Natural killer cell (primary cell): ENCODE data around the gene ADIPOR2. TPM values are rescaled to one million over a fixed set of nuclear protein-coding genes. Genes with fewer than 3 reads are reported as not detected.
"Not testable (repeated sequence)": the region's sequence is repeated elsewhere in the genome, so short reads cannot be mapped to it uniquely, and the experiment has no call there.

ENCODE experiments used
- ATAC-seq, 3 donors: fragments of 150-1000 bp in 2 of 3; fragments of 200-7000 bp in 1 of 3; cut with Tn5 transposase; 1 replicate in 1 of 3; 2 replicates in 2 of 3; pipeline ENCODE4 v1.10.0; 2021; ENCODE audit warnings: mild to moderate bottlenecking in 2 of 3, moderate library complexity in 2 of 3
- DNase-seq, 2 donors: peaks; one replicate each; pipeline versions ENCODE4 v3.0.0 to v3.0.0-alpha.2; 2013 to 2021; ENCODE audit warnings: mixed read lengths in 1 of 2
- H3K27ac ChIP-seq: one replicate; pipeline ENCODE4 v1.5.1; 2013; ENCODE audit warnings: mild to moderate bottlenecking, low read length
- H3K27me3 ChIP-seq: one replicate; pipeline ENCODE4 v1.6.1; 2013; ENCODE audit warnings: low read length; ENCODE audit not compliant: control insufficient read depth, insufficient read depth
- H3K36me3 ChIP-seq: one replicate; pipeline ENCODE4 v1.6.1; 2013; ENCODE audit warnings: low read length; ENCODE audit not compliant: control insufficient read depth, insufficient read depth
- H3K4me1 ChIP-seq: one replicate; pipeline ENCODE4 v1.6.1; 2013; ENCODE audit warnings: low read length; ENCODE audit not compliant: control insufficient read depth, insufficient read depth
- H3K4me3 ChIP-seq: one replicate; pipeline ENCODE4 v1.5.1; 2013; ENCODE audit warnings: low read length
- H3K9me3 ChIP-seq: one replicate; pipeline ENCODE4 v1.6.1; 2013; ENCODE audit warnings: low read length; ENCODE audit not compliant: control insufficient read depth, insufficient read depth
- H3K27ac Mint-ChIP-seq, 2 donors: one replicate each; pipeline ENCODE4 v1.8.0; 2022; ENCODE audit warnings: mild to moderate bottlenecking in 2 of 2, mixed read lengths in 2 of 2, moderate library complexity in 1 of 2
- H3K27me3 Mint-ChIP-seq, 2 donors: one replicate each; pipeline ENCODE4 v1.8.0; 2022; ENCODE audit warnings: low read depth in 2 of 2, mixed read lengths in 2 of 2
- H3K36me3 Mint-ChIP-seq: one replicate; pipeline ENCODE4 v1.8.0; 2022; ENCODE audit warnings: mixed read lengths
- H3K4me1 Mint-ChIP-seq, 2 donors: one replicate each; pipeline ENCODE4 v1.8.0; 2022; ENCODE audit warnings: mixed read lengths in 2 of 2
- H3K4me3 Mint-ChIP-seq: one replicate; pipeline ENCODE4 v1.8.0; 2022; ENCODE audit warnings: mild to moderate bottlenecking, moderate library complexity, mixed read lengths
- H3K9me3 Mint-ChIP-seq, 2 donors: one replicate each; pipeline ENCODE4 v1.8.0; 2022; ENCODE audit warnings: mixed read lengths in 2 of 2
- CTCF ChIP-seq: fragments of 200-600 bp; IDR thresholded peaks from one replicate; pipeline ENCODE4 v1.8.0; 2022; ENCODE audit warnings: antibody characterized with exemption
- WGBS: methylation state at CpG from one replicate; pipeline ENCODE4 v1.1.7; 2013; ENCODE audit warnings: missing lambda C conversion rate; ENCODE audit not compliant: insufficient coverage; 5-methylcytosine and 5-hydroxymethylcytosine counted together
- intact Hi-C: fragments of 100-400 bp; cut with micrococcal nuclease; formaldehyde crosslinking; loops from one replicate; pipeline ENCODE4 v1.14.2; 2022
- total RNA-seq, 4 donors: library from RNA; stranded (reverse); fragments of 120-200 nt in 1 of 4; gene quantifications; one replicate each; pipeline versions ENCODE4 v1.2.3 to v1.2.4, GENCODE V29; 2013 to 2022

ADIPOR2 gene
- total RNA-seq, 3 donors from 2014 or later (not counting 1 experiment from before 2014, with no cell fraction given), result 38.6 to 48.3 (median 44.0) TPM

- H3K9me3 ChIP-seq, H3K9me3 Mint-ChIP-seq, ATAC-seq, H3K4me3 ChIP-seq, H3K36me3 Mint-ChIP-seq, H3K27me3 ChIP-seq, H3K36me3 ChIP-seq, H3K4me1 ChIP-seq, DNase-seq, H3K4me3 Mint-ChIP-seq, intact Hi-C loops, H3K27me3 Mint-ChIP-seq, H3K27ac ChIP-seq: not testable (repeated sequence)
- WGBS, result 97% methylated on average over 5 of the region's 5 CpGs
- Mint-ChIP-seq H3K27ac (peak overlapping the region; percentile 45 to 58), H3K4me1 (peaks cover 73 to 80% of the 10 kb centered on the region in 2 donors)
Measured at GRCh38 chr12:1712852-1713251, 22.0 kb downstream of the ADIPOR2 start.

DNA sequence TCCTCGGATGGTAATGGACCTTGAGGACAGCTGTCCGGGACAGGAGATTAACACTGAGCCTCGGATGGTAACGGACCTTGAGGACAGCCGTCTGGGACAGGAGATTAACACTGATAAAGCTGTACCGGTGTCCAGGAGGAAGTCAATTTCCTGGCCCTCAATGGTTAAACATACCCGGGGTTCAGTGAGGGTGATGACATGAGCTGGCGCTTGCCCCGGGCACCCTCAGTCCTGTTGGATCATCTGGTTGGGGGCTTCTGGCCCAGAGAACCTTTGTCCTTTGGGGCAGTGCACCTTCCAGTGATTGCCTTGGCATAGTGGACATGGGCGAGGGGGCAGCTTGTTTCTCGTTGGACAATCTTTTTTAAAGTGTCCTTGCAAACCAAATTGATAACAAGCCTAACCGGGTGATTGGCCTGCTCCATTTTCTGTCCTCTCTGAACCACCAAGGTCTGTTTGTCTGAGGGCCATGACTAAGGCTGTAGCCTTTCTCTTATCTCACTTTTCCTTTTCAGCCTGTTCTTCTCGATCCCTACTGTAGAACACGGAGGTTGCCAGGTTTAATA lies 23.0 kb downstream of the ADIPOR2 start:
- Mint-ChIP-seq H3K4me1 (peaks cover 74 to 77% of the 10 kb centered on the region in 2 donors), H3K27ac (peak overlapping the region; percentile 44 to 76)
- DNase-seq, H3K9me3 ChIP-seq, H3K27me3 Mint-ChIP-seq, intact Hi-C loops, H3K27ac ChIP-seq, H3K27me3 ChIP-seq, H3K36me3 Mint-ChIP-seq, ATAC-seq, H3K4me3 Mint-ChIP-seq, H3K4me3 ChIP-seq, H3K9me3 Mint-ChIP-seq, H3K4me1 ChIP-seq, H3K36me3 ChIP-seq: not testable (repeated sequence)
- 98% methylated on average over 14 of the region's 14 CpGs for WGBS

DNA sequence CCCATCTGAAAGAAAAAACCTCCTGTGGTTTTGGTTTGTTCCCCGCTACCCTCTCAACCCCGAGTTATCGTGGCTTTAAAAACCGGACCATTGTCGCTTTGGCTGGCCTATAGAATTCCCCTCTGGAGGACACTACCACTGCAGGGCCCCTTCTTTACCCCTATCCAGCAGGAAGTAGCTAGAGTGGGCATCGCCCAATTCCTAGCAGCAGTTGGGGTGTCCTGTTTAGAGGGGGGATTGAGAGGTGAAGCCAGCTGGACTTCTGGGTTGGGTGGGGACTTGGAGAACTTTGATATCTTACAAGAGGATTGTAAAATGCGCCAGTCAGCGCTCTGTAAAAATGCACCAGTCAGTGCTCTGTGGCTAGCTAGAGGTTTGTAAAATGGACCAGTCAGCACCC lies 24.6 kb downstream of the ADIPOR2 start:
- ATAC-seq, H3K27ac ChIP-seq, H3K4me3 ChIP-seq, H3K27me3 Mint-ChIP-seq, H3K4me1 ChIP-seq, H3K9me3 Mint-ChIP-seq, H3K36me3 ChIP-seq, H3K27me3 ChIP-seq, H3K9me3 ChIP-seq, intact Hi-C loops, H3K36me3 Mint-ChIP-seq, H3K4me3 Mint-ChIP-seq: not testable (repeated sequence)
- DNase-seq, result peak in 1 of 2 donors; percentile 8
- Mint-ChIP-seq H3K4me1 (peaks cover 67 to 78% of the 10 kb centered on the region in 2 donors), H3K27ac (peak overlapping the region; percentile 76 to 78)
- whole genome bisulfite sequencing, result 93% methylated on average over 8 of the region's 8 CpGs

- no peak for TF ChIP-seq CTCF
- intact Hi-C loops, result no loop called here
Measured at GRCh38 chr12:1716215-1716862, 25.5 kb downstream of the ADIPOR2 start.

GRCh38 chr12:1716911-1717310 lies 26.0 kb downstream of the ADIPOR2 start:
- ATAC-seq (no peak), DNase-seq (no peak)
- Histone ChIP-seq H3K4me1 (peaks cover 8% of the 10 kb centered on the region), H3K27me3 (no peaks in the 10 kb centered on the region), H3K27ac (no peak overlapping the region), H3K9me3 (peaks cover 9% of the 10 kb centered on the region), H3K4me3 (no peak overlapping the region), H3K36me3 (no peaks in the 10 kb centered on the region)
- H3K4me1 Mint-ChIP-seq, result peaks cover 65 to 77% of the 10 kb centered on the region in 2 donors
- no peak overlapping the region for H3K4me3 Mint-ChIP-seq
- no peak for TF ChIP-seq CTCF
- H3K9me3 Mint-ChIP-seq, result no peaks in the 10 kb centered on the region
- intact Hi-C loops, result no loop called here
- H3K27me3 Mint-ChIP-seq, result no peaks in the 10 kb centered on the region
- peak overlapping the region; percentile 76 to 78 for H3K27ac Mint-ChIP-seq
- H3K36me3 Mint-ChIP-seq, result no peaks in the 10 kb centered on the region

More at GRCh38 chr12:1716215-1716862, 25.5 kb downstream of the ADIPOR2 start:
- ATAC-seq (peak; percentile 63 to 66 (median 64)), DNase-seq (no peak)
- Mint-ChIP-seq H3K4me1 (peaks cover 65 to 77% of the 10 kb centered on the region in 2 donors), H3K27ac (peak overlapping the region; percentile 76 to 78), H3K4me3 (peak overlapping the region; percentile 74), H3K27me3 (no peaks in the 10 kb centered on the region), H3K9me3 (no peaks in the 10 kb centered on the region), H3K36me3 (no peaks in the 10 kb centered on the region)
- no peak overlapping the region for H3K4me3 ChIP-seq
- H3K27me3 ChIP-seq, result no peaks in the 10 kb centered on the region
- no peak overlapping the region for H3K27ac ChIP-seq
- H3K4me1 ChIP-seq, result peaks cover 8% of the 10 kb centered on the region
- WGBS, result 29% methylated on average over 2 of the region's 3 CpGs
- H3K36me3 ChIP-seq, result no peaks in the 10 kb centered on the region
- H3K9me3 ChIP-seq, result peaks cover 9% of the 10 kb centered on the region
